HG02970 (cell line): ENCODE data around the gene GALNT1.
"Not testable (repeated sequence)": the region's sequence is repeated elsewhere in the genome, so short reads cannot be mapped to it uniquely, and the experiment has no call there.

Experiments used
- ATAC-seq: cut with Tn5 transposase; IDR thresholded peaks from one replicate; pipeline ENCODE4 v1.9.1; 2021; ENCODE audit warnings: mild to moderate bottlenecking, moderate library complexity, moderate number of reproducible peaks; ENCODE audit not compliant: unreplicated experiment, low FRiP score

GALNT1 gene

GRCh38 chr18:35581546-35581897, at the start of gene GALNT1:
GALNT1 (plus strand) TSS chr18:35581740; CDS start chr18:35654663, 72,923 bp downstream.
- no peak for ATAC-seq

- no peak for ATAC-seq
Measured at GRCh38 chr18:35533916-35534405, 47.6 kb upstream of the GALNT1 start.

GRCh38 chr18:35535297-35535696, 46.2 kb upstream of the GALNT1 start:
- ATAC-seq, result no peak

GRCh38 chr18:35542356-35542755, 39.2 kb upstream of the GALNT1 start:
- no peak for ATAC-seq

- no peak for ATAC-seq
Measured at GRCh38 chr18:35547008-35547605, 34.4 kb upstream of the GALNT1 start.

GRCh38 chr18:35549564-35549963, 32.0 kb upstream of the GALNT1 start:
- ATAC-seq, result no peak

GRCh38 chr18:35553300-35553699, 28.2 kb upstream of the GALNT1 start:
- no peak for ATAC-seq

- not testable (repeated sequence) for ATAC-seq
Measured at GRCh38 chr18:35555538-35555937, 26.0 kb upstream of the GALNT1 start.

- no peak for ATAC-seq
Measured at GRCh38 chr18:35559867-35560266, 21.7 kb upstream of the GALNT1 start.

- ATAC-seq, result no peak
Measured at GRCh38 chr18:35564795-35565453, 16.6 kb upstream of the GALNT1 start.

GRCh38 chr18:35566019-35566418, 15.5 kb upstream of the GALNT1 start:
- no peak for ATAC-seq

GRCh38 chr18:35570182-35570581, 11.4 kb upstream of the GALNT1 start:
- no peak for ATAC-seq

- ATAC-seq, result no peak
Measured at GRCh38 chr18:35571138-35571537, 10.4 kb upstream of the GALNT1 start.

GRCh38 chr18:35572644-35573043, 8.9 kb upstream of the GALNT1 start:
- ATAC-seq, result no peak

- ATAC-seq, result no peak
Measured at GRCh38 chr18:35573531-35573930, 8.0 kb upstream of the GALNT1 start.

- not testable (repeated sequence) for ATAC-seq
Measured at GRCh38 chr18:35576240-35576845, 5.2 kb upstream of the GALNT1 start.

GRCh38 chr18:35577045-35577848, 4.3 kb upstream of the GALNT1 start:
- peak; percentile 64 for ATAC-seq

- no peak for ATAC-seq
Measured at GRCh38 chr18:35578481-35578880, 3.1 kb upstream of the GALNT1 start.

GRCh38 chr18:35578936-35579335, 2.6 kb upstream of the GALNT1 start:
- ATAC-seq, result no peak

GRCh38 chr18:35580701-35581539, 620 bp upstream of the GALNT1 start:
- no peak for ATAC-seq
